Kidney glomerular epithelial cell (primary cell): Measurements from ENCODE around the gene THAP7.
"Not testable (repeated sequence)": the region's sequence is repeated elsewhere in the genome, so short reads cannot be mapped to it uniquely, and the experiment has no call there.

Source experiments
- DNase-seq: peaks from one replicate; lab custom pipeline; 2025; lab: John Stamatoyannopoulos, UW

THAP7 gene

DNA sequence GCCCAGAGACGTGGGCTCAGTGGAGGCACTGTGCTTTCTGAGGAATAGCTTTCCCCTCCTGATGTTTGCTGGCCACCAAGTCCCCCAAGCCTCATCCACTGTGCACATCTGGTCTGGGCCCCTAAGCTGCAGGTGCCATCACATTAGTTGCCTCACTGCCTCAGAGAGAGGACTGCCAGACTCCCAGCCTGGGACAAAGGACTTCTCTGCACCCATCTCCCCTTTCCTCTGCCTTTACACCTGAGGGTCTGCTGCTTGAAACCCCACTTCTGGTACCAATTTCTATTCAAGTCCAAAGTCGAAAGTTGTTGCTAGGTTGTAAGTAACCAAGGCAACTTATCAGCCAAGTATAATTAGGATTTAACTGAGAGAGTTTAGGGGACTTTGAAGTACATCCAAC lies 23.5 kb downstream of the THAP7 start:
- DNase-seq: no peak

DNA sequence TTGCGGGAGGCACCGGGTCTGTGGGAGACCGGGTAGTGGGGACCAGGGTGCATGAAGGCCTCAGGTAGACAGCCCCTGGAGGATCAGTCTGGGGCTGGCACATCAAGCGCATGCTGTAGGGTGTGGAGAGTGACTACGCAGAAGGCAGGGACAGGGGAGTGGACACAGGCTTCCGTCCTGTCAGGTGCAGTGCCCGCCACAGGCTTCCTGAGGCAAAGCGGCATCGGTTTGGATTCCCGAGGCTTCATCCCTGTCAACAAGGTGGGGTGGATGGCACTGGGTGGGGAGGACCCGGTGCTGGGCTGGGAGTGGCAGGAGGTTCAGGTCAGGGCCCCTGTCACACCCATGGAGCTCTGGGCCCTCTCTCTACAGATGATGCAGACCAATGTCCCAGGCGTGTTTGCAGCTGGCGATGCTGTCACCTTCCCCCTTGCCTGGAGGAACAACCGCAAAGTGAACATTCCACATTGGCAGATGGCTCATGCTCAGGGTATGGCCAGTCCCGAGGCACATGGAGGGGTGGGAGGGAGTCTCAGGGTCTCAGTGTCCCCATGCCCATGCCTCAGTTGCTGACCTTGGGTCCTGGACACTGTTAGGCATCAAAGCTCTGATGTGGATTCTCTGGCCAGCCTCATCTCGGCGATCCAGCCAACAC lies 24.3 kb downstream of the THAP7 start:
- DNase-seq: no peak

DNA sequence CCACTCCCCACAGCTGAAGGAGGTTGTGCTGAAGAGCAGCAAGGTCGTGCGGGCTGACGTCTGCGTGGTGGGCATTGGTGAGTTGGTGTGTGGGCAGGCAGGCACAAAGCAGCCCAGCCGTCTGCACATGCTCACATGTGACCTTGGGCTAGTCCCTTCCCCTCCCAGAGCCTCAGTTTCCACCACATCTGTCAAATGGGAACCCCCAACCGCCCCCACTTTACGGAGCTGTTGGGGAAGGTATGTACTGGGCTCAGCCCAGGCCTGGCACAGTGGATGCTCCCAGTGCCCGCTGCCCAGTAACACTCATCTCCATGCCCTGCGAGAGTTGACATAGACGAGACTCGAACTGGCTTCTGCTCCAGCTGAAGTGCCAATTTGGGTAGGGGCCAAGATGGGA lies 24.9 kb downstream of the THAP7 start:
- DNase-seq: no peak

DNA sequence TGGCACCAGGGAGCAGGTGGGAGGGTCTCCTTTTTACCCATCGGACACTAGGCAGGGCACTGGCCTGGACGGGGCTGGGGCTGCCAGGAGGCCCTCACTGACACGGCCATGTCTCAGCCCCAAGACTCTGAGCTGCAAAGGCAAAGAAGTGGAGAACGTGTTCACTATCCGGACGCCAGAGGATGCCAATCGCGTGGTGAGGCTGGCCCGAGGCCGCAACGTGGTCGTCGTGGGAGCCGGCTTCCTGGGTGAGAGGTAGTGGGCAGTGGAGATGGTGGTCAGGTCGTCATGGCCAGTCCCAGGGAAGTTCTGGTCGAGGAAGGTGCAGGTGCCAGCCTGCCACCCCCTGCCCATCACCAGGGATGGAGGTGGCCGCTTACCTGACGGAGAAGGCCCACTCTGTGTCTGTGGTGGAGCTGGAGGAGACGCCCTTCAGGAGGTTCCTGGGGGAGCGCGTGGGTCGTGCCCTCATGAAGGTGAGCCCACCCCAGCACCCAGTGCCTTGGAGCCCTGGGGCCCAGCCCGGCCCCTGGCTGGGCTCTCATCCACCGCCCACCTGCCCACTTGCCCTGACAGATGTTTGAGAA lies 25.5 kb downstream of the THAP7 start:
- no peak for DNase-seq

DNA sequence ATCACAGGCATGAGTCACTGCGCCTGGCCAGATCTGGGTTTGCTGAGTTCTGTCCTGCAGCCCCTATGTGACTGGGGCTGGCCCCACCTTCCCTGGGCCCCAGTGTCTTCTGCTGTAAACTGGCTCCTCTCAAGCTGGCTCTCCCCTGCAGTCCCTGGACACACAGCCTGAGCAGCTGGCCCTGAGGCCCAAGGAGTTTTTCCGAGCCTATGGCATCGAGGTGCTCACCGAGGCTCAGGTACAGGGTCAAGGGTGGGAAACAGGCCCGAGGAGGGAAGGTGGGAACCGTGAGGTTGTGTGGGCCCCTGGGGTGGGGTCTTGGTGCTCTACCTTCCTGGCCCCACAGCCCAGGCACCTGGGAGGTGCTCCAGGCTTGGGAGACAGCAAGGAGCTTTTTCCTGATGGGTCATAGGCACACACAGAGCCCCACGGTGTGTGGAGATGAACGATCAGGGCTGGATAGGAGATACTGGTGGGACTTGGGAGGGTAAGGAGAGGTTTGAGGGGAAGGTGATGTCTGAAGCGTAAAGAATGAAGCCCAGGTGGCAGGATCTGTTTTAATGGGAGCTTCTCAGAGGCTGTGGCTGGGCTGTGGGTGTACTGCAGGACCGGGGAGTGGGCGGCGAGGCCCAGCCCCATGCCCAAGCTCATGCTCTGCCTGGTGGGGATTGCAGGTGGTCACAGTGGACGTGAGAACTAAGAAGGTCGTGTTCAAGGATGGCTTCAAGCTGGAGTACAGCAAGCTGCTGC lies 26.2 kb downstream of the THAP7 start:
- DNase-seq: no peak

DNA sequence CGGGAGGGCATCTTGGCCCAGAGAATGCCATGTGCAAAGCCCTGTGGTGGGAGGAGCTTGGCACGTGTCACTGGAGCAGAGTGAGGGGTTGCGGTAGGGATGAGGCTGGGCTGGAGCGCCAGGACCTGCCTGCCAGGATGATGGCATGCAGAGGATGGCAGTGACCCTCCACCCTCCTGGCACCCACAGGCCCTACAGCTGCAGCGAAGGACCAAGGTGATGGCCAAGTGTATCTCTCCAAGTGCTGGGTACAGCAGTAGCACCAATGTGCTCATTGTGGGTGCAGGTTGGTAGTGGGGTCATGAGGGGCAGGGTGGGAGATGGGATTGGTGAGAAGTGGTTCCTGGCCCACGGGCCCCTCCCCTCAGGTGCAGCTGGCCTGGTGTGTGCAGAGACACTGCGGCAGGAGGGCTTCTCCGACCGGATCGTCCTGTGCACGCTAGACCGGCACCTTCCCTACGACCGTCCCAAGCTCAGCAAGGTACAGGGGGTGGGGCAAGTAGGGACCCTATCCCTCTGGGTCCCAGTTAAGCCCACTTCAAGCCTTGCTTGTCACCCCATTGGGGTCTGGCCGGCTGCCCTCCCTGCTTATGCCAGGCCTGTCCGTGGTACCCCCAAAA lies 27.5 kb downstream of the THAP7 start:
- DNase-seq: no peak

DNA sequence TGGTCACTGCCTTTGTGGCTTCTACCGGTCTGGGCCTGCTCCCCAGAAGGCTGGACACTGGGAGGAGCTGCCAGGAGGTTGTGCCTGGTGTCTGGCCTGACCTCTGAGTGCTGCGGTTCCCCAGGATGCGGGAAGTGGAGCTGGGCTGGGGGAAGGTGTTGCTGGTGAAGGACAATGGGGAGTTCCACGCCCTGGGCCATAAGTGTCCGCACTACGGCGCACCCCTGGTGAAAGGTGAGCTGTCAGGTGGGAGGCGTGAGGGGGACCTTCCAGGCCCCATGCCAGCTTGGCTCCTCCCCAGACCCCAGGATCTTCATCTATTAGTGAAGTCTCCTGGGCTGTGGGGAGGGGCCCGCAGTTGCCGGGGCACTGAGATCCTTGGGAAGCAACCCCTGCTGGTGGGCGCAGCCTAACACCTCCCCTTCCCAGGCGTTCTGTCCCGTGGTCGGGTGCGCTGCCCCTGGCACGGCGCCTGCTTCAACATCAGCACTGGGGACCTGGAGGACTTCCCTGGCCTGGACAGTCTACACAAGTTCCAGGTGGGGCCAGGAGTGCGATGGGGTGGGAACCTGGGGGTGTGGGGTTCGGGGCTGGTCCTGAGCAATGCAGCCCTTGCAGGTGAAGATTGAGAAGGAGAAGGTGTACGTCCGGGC lies 28.2 kb downstream of the THAP7 start:
- no peak for DNase-seq

DNA sequence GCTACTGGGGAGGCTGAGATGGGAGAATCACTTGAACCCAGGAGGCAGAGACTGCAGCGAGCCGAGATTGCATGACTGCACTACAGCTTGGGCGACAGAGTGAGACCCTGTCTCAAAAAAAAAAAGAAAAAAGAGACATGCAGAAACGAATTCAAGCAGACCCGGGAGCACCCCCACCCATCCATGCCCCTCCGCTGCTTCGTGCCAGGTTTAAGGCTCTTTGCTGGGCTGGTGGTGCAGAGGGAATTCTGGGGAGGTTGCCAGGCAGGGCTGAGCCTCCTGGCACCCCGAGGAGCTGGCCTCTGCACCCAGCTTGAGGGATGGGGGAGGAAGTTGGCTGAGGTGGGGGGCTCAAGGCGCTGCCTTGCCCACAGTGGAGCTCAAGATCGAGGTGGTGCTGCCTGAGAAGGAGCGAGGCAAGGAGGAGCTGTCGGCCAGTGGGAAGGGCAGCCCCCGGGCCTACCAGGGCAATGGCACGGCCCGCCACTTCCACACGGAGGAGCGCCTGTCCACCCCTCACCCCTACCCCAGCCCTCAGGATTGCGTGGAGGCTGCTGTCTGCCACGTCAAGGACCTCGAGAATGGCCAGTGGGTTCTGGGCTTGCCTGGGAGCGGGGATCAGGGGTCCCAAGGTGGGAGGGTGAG lies 28.9 kb downstream of the THAP7 start:
- no peak for DNase-seq

DNA sequence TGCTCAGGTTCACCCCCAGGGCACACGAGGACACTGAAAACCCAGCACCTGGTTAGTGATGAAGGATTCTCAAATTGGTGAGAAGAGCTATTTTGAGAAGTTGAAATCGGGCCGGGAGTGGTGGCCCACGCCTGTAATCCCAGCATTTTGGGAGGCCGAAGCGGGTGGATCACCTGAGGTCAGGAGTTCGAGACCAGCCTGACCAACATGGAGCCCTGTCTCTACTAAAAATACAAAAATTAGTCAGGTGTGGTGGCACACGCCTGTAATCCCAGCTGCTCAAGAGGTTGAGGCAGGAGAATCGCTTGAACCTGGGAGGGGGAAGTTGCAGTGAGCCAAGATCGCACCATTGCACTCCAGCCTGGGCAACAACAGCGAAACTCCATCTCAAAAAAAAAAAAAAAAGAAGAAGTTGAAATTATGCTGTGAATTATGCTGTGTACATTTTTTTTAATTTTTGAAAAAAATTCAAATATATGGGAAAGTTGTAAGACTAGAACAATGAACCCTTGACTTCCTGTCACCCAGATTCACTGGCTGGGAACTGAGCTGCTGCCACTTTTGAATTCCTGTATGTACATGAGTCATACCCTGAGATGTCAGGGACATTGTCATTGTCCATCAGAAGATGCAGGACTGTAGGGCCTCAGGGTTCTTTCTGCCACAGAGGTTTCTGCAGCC lies 29.8 kb downstream of the THAP7 start:
- not testable (repeated sequence) for DNase-seq

DNA sequence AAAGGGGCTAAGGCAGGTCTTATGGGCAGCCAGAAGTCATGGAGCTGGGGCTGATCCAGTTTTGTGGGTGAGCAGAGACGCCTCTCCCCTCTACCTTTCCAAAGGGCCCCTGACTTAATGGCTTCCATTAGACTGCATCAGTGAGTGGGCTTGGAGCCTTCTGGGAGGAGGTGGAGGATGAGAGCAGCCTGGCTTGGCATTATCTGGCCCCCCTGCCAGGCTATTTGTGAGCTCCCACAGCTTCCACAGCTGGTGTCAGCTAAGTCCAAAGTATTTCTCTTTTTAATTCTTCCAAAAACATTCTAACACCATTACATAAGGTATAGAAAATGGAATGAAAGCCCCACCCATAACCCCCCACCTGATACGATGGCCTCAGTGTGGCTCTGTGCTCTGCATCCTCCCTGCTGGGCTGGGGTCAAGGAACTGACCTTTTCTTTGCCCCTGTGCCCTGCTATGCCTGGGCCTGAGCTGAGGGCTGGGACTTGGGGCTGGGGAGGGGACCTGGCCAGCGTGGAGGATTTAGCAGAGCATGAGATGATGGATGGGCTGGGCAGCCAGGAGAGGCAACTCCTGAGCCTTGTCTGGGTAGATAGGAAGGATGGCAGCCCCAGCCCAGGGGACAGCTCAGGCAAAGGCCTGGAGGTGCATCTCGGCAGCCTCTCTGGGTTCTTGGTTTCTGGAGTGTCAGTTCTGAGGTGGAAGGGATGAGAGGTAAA lies 30.8 kb downstream of the THAP7 start:
- DNase-seq: no peak

DNA sequence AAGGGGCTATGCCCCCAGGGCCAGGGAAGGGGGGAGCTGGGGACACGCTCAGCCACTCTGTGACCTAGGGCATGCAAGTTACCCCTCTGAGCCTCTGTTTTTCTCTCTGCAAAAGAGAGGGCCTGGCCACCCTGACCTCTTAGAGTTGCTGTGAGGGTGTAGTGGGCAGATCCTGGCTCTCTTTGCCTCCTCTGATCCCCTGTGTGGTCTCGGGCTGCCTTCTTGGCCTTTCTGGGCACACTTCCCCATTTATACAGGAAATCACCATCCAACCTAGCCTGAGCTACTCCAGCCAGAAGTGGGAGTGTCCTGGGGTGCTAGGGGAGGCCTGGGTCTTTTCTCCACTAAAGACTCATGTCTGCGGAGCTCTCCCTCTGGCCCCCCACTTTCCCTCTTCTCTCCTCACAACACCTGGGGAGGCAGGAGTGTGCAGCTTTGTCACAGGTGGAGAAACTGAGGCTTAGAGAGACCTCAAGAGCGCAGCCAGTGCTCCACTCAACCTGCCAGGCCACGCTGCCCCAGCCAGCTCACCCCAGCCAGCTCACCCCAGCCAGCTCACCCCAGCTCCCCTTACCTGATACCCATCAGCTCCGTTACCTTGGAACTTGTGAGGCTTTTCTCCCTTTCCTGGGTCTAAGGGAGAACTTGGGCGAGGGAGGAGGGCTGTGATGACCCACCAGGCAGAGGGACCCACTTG lies 33.5 kb downstream of the THAP7 start:
- DNase-seq: no peak

DNA sequence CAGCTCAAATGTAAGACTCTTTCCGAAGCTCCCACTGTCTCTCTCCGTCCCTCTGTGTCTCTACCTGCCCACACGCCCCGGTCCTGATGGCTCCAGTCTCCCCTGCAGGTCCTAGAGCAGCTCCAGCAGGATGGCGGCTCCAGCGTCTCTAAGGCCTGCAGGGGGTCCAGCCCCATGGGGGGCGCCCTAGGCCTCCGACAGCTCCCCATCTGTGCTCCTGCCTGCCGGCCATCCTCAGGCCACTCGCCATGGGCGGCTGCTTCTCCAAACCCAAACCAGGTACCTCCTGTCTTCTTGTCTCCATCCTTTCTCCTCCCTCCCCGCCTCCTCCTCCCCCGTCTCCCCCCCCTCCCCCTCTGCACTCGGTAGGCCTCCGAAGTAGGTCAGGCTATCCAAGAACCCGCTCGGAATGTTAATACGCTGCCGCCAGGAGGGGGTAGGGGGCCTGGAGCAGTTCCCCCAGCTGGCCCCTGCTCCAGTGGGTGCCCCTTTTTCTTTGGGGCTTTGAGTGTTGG lies 34.2 kb downstream of the THAP7 start:
- DNase-seq: no peak

DNA sequence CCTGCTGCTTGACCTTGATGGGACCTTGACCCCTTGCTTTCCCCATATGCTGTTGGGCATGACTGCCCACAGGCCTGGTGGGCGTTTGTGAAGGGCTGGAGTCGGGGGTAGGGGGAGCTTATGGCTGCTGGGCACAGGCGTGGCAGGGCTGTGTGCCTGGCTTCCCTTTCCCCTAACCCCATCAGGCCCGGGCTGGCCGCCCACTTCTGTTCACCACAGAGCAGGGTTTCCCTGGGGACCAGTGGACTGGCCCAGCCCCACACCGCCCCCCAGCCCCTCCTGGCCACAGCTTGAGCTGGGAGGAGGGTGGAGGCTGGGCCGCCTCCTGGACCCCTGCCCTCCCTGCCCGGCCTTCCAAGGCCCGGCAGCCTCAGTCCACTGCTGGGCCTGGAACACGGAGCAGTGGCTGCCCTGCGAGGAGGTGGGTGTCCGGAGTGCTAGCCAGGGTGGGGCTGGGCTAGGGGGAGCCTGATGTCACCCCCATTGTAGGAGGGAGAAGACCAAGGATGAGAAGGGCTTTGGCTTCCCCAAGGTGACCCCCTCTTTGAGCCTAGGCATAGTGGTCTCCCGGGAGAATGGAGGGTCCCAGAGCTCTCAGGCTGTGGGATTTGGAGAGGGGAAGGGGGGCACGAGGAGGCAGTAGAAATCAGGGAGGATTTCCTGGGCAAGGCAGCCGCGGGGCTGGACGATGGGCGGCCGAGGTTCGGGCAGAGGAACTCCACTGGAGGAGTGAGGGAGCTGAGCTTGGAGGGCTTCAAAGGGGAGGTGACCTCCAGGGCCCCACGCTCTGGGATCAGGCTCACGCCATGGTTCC lies 34.8 kb downstream of the THAP7 start, which contains the start of gene AIFM3:
TSS of gene AIFM3 (plus strand) at position 373 of the 814 bp plus-strand sequence. CDS start 690 bp downstream, outside the sequence.
- DNase-seq: no peak

DNA sequence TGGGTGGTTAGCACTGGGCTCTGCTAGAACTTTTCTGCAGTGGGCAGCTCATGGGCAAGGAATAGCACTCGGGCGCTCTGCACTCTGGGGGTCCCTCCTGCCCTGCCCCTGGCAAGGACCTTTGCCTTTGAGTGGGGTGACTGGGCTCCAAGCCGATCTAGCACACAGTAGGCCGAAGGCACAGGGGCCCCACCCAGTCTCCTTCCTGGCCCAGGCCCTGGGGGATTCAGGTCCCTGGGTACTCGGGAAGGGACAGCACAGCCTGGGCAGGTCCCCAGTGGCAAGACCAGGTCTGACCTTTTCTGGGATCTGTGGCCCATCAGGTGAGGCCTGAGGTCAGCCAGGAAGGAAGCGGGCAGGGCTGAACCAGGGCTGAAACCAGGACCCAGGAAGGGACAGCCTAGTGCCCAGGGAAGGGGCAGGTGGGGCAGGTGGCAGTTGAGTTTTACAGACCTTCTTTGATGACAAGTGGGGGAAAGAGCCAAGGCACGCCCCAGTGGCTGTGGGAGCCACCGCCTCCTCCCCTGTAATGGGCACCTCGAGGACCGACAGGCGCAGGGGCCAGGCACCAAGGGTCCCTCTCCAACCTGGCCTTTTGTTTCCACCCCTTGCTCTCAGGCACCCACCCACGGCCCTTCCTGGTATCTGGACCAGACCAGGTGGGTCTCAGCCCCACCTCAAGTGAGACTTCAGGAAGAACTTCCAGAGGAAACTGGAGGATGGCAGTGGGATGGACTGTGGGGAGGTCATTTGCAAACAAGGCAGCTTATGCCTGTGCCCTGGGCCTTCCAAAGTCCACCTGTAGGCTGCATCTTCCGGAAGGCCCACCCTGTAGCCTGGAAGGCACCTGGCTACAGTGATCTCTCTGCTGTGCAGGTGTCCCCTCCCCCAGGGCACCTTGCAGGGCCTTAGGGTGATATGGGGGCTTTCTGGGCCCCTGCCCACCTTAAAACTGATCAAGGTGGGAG lies 35.7 kb downstream of the THAP7 start:
- no peak for DNase-seq

DNA sequence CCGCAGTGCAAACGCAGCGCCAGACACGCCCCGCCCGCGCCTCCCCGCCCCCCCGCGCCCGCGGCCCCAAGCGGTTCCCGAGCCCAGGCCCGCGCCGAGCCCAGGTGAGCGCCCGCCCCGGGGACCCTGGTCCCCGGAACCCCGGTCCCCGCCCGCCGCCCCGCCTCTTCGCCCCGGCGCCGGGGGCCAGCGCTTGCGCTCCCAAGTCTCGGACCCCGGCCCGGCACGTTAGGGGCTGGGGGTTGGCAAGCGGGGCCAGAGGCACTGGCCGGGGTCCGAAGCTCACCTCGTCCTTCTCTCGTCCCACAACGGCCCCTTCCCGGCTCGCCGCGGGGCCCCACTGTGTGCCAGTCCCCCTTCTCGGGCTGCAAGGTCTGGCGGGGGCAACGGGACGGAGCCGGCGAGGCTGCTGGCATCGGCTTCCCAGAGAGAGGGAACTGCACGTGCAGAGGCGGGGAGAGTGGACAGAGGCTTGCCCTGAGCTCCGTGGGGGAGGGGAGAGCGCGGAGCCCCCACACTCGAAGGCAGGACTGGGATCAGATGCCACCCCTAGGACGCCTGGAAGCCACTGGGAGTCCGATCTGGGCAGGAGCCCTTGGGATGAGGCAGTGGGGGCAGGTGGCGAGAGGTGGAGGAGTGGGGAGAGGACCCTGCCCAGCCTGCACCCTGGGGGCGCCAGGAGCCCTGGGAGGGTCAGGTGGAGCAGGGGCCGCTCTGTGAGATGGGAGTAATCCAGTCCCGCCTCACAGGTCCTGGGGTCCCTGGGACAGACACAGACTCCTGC lies 36.6 kb downstream of the THAP7 start:
- DNase-seq: no peak

DNA sequence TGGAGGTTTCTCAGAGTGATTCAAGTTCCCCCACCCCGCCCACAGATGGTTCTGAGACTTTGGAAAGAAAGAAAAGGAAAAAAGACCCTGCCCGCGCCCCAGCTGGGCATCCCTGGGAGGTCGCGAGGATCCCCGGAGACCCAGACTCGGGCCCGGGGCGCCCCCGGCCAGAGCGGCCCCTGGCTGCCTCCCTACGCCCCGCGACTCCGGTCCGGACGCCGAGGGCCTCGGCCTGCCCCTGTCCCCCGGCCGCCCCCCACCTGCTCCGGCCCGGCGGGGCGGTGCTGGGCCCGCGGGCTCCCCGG lies 37.2 kb downstream of the THAP7 start:
- no peak for DNase-seq
